ENCODE data around the gene GNAT3. TPM values are rescaled to one million over a fixed set of nuclear protein-coding genes. Genes with fewer than 3 reads are reported as not detected.

The GNAT3 gene
- total RNA-seq = not detected

DNA sequence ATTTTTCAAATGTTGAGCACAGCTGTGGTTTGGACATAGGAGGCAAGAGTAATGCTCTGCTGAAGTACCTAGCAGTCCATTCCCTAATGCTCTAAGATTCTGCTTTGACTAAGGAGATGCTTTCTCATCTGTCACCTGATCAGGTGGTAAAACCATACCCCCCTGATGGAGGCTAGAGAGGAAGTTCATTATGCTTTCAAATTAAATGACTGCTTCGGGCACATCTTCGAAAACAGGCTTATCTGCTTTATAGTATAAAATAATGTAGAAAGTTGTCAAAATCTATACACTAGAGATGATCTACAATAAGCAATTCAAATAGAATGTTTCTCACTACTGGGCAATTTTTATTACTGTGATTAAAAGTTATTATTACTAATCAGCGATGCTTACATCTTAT is at the start of gene GNAT3:
TSS of gene GNAT3 (minus strand) at position 101 of the 400 bp plus-strand sequence. CDS start 138 bp downstream, outside the sequence.
- intact Hi-C loops (cut with DNase I) = no loop called here
- no peak for TF ChIP-seq POLR2A (IDR thresholded peaks at IDR 0.05)
- no peak for TF ChIP-seq CTCF (IDR thresholded peaks at IDR 0.05)
- TF ChIP-seq POLR2AphosphoS5 (IDR thresholded peaks at IDR 0.05; ENCODE audit: insufficient read depth in 1 of 2, low read depth in 1 of 2) = no peak

DNA sequence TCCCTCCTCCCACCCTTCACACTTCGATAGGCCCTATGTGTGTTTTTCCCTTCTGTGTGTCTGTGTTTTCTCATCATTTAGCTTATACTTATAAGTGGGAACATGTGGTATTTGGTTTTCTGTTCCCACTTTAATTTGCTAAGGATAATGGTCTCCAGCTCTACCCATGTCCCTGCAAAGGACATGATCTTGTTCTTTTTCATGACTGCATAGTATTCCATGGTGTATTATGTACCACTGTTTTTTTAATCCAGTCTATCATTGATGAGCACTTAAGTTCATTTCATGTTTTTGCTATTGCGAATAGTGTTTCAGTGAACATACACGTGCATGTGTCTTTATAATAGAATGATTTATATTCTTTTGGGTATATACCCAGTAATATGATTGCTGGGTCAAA is 46.3 kb upstream of the GNAT3 start:
- intact Hi-C loops (cut with DNase I) = no loop called here
- H3K27me3 ChIP-seq = no peaks in the 10 kb centered on the region

More for the DNA sequence above, at the start of gene GNAT3:
- Histone ChIP-seq H3K27me3 (no peaks in the 10 kb centered on the region), H3K9me3 (no peaks in the 10 kb centered on the region), H3K4me3 (no peak within 1 kb of the TSS), H3K4me1 (no peaks in the 10 kb centered on the region), H3K27ac (no peak within 1 kb of the TSS), H3K36me3 (no peaks in the 10 kb centered on the region)
- no peak for DNase-seq (ENCODE audit: extremely low spot score in 2 of 2)

GRCh38 chr7:80552031-80552694 is 40.3 kb upstream of the GNAT3 start:
- no peaks in the 10 kb centered on the region for H3K27me3 ChIP-seq
- H3K27ac ChIP-seq = no peak overlapping the region
- peaks cover 19% of the 10 kb centered on the region for H3K4me1 ChIP-seq
- no peaks in the 10 kb centered on the region for H3K36me3 ChIP-seq
- H3K4me3 ChIP-seq = no peak overlapping the region
- H3K9me3 ChIP-seq = no peaks in the 10 kb centered on the region
- intact Hi-C loops (cut with DNase I) = no loop called here
- TF ChIP-seq POLR2A (IDR thresholded peaks at IDR 0.05) = no peak
- DNase-seq (ENCODE audit: extremely low spot score in 2 of 2) = no peak

More for the DNA sequence above, 46.3 kb upstream of the GNAT3 start:
- H3K36me3 ChIP-seq = no peaks in the 10 kb centered on the region
- DNase-seq (ENCODE audit: extremely low spot score in 2 of 2) = no peak
- no peaks in the 10 kb centered on the region for H3K4me1 ChIP-seq
- no peak overlapping the region for H3K4me3 ChIP-seq
- TF ChIP-seq POLR2A (IDR thresholded peaks at IDR 0.05) (no peak), CTCF (IDR thresholded peaks at IDR 0.05) (no peak), POLR2AphosphoS5 (IDR thresholded peaks at IDR 0.05; ENCODE audit: insufficient read depth in 1 of 2, low read depth in 1 of 2) (no peak)
- no peak overlapping the region for H3K27ac ChIP-seq
- H3K9me3 ChIP-seq = no peaks in the 10 kb centered on the region

GRCh38 chr7:80550005-80550404 is 38.1 kb upstream of the GNAT3 start:
- no peaks in the 10 kb centered on the region for H3K36me3 ChIP-seq
- H3K4me1 ChIP-seq = peaks cover 19% of the 10 kb centered on the region
- H3K9me3 ChIP-seq = no peaks in the 10 kb centered on the region
- H3K27ac ChIP-seq = no peak overlapping the region
- no peaks in the 10 kb centered on the region for H3K27me3 ChIP-seq
- intact Hi-C loops (cut with DNase I) = no loop called here
- no peak overlapping the region for H3K4me3 ChIP-seq
- no peak for DNase-seq (ENCODE audit: extremely low spot score in 2 of 2)
- TF ChIP-seq POLR2A (IDR thresholded peaks at IDR 0.05) = no peak

GRCh38 chr7:80548840-80549530 is 37.1 kb upstream of the GNAT3 start:
- H3K36me3 ChIP-seq = no peaks in the 10 kb centered on the region
- H3K27me3 ChIP-seq = no peaks in the 10 kb centered on the region
- H3K4me3 ChIP-seq = no peak overlapping the region
- intact Hi-C loops (cut with DNase I) = no loop called here
- no peak for DNase-seq (ENCODE audit: extremely low spot score in 2 of 2)
- no peak overlapping the region for H3K27ac ChIP-seq
- peaks cover 19% of the 10 kb centered on the region for H3K4me1 ChIP-seq
- no peak for TF ChIP-seq POLR2AphosphoS5 (IDR thresholded peaks at IDR 0.05; ENCODE audit: insufficient read depth in 1 of 2, low read depth in 1 of 2)
- no peak for TF ChIP-seq CTCF (IDR thresholded peaks at IDR 0.05)
- no peak for TF ChIP-seq POLR2A (IDR thresholded peaks at IDR 0.05)
- H3K9me3 ChIP-seq = no peaks in the 10 kb centered on the region

- TF ChIP-seq POLR2AphosphoS5 (IDR thresholded peaks at IDR 0.05; ENCODE audit: insufficient read depth in 1 of 2, low read depth in 1 of 2) (no peak), CTCF (IDR thresholded peaks at IDR 0.05) (no peak), POLR2A (IDR thresholded peaks at IDR 0.05) (no peak)
- Histone ChIP-seq H3K4me1 (no peaks in the 10 kb centered on the region), H3K36me3 (no peaks in the 10 kb centered on the region), H3K27me3 (no peaks in the 10 kb centered on the region), H3K27ac (no peak overlapping the region), H3K4me3 (no peak overlapping the region), H3K9me3 (no peaks in the 10 kb centered on the region)
- intact Hi-C loops (cut with DNase I) = no loop called here
- DNase-seq (ENCODE audit: extremely low spot score in 2 of 2) = no peak
Observed at GRCh38 chr7:80542398-80542797, 30.5 kb upstream of the GNAT3 start.

Measured in vagina (tissue), 2 donors.